ENCODE measurements around the gene DAZAP1.

DNA sequence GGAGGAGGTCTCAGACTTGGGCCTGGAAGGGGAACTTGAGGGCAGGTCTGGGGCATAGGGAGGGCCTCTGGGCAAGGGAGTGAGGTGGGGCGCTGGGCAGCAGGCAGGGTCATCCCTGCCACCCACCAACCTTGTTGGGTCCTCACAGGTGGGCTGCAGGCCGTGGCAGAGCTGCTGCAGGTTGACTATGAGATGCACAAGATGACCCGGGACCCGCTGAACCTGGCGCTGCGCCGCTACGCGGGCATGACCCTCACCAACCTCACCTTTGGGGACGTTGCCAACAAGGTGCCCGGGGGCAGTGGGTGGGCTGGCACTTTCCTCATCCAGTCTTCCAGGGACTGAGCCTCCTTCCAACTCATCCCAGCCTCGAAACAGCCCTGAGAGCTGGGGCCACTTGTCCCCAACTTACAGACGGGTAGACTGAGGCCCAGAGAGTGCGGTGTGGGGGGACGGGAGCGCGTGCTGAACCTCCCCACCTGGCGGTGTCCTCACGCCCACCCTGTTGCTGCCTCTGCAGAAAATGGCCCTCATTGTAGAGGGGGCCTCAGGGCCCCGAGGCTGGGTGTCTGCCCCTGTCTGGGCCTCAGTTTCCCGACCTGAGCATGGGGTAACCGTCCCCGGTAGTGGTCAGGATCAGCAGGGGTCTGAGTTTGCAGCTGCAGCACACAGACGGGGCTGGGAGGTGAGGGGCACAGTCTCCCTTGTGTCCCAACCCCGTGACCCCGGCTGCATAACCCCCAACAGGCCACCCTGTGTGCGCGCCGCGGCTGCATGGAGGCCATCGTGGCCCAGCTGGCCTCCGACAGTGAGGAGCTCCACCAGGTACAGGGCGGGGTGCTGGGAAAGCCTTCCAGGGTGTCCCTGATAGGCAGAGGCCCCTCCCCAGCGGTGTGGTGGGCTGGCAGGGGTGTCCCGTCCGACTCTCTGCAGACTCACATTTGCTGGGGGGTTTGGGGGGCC lies 52.9 kb downstream of the DAZAP1 start:
- no peak for TF ChIP-seq ZNF8 (CRISPR knock-in tag; IDR thresholded peaks at IDR 0.05)
- no peak for TF ChIP-seq TOX (CRISPR knock-in tag; IDR thresholded peaks at IDR 0.05; ENCODE audit: borderline replicate concordance)
